ENCODE data around the gene CLSTN2. TPM values are rescaled to one million over a fixed set of nuclear protein-coding genes. Genes with fewer than 3 reads are reported as not detected.

Gene CLSTN2
- total RNA-seq, 1 donor from 2014 or later: not detected

DNA sequence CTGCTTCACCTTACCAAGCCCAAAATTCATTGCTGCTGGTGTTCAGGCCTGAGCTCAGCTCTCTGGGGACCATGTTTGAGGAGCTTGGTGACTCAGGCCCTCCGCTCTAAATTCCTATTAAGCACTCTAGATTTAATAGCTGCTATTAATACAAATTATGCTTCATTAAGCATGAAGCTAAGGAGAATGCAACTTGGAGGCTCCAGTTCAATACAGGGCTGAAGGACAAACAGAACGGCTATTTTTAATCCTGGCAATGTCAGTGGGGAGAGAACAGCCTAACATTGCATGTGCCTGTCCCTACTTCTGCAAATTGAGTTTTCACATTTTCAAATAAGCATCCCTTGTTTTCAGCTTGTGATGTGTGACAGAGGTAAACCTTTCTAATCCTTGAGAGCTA lies 662.8 kb downstream of the CLSTN2 start:
- H3K27ac Mint-ChIP-seq: no peak overlapping the region
- peaks cover 2% of the 10 kb centered on the region for H3K27me3 Mint-ChIP-seq
- ChIA-PET CTCF (no interaction called here), POLR2A (no interaction called here)
- H3K4me3 Mint-ChIP-seq: no peak overlapping the region
- DNase-seq: no peak
- ATAC-seq (ENCODE audit: low read depth): no peak
- intact Hi-C loops (cut with micrococcal nuclease): no loop called here
- H3K36me3 Mint-ChIP-seq (ENCODE audit: low read depth): no peaks in the 10 kb centered on the region
- H3K9me3 Mint-ChIP-seq: no peaks in the 10 kb centered on the region
- H3K4me1 Mint-ChIP-seq: no peaks in the 10 kb centered on the region
- TF ChIP-seq, protein P1, sequence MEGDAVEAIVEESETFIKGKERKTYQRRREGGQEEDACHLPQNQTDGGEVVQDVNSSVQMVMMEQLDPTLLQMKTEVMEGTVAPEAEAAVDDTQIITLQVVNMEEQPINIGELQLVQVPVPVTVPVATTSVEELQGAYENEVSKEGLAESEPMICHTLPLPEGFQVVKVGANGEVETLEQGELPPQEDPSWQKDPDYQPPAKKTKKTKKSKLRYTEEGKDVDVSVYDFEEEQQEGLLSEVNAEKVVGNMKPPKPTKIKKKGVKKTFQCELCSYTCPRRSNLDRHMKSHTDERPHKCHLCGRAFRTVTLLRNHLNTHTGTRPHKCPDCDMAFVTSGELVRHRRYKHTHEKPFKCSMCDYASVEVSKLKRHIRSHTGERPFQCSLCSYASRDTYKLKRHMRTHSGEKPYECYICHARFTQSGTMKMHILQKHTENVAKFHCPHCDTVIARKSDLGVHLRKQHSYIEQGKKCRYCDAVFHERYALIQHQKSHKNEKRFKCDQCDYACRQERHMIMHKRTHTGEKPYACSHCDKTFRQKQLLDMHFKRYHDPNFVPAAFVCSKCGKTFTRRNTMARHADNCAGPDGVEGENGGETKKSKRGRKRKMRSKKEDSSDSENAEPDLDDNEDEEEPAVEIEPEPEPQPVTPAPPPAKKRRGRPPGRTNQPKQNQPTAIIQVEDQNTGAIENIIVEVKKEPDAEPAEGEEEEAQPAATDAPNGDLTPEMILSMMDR (IDR thresholded peaks at IDR 0.05): no peak

GRCh38 chr3:140599009-140599408 lies 664.0 kb downstream of the CLSTN2 start:
- Mint-ChIP-seq H3K4me1 (no peaks in the 10 kb centered on the region), H3K27ac (no peak overlapping the region), H3K36me3 (ENCODE audit: low read depth) (no peaks in the 10 kb centered on the region), H3K9me3 (no peaks in the 10 kb centered on the region), H3K27me3 (peaks cover 6% of the 10 kb centered on the region), H3K4me3 (no peak overlapping the region)
- CTCF ChIA-PET: no interaction called here
- intact Hi-C loops (cut with micrococcal nuclease): no loop called here
- POLR2A ChIA-PET: no interaction called here
- no peak for DNase-seq
- TF ChIP-seq, protein P1 (IDR thresholded peaks at IDR 0.05): no peak
- no peak for ATAC-seq (ENCODE audit: low read depth)

DNA sequence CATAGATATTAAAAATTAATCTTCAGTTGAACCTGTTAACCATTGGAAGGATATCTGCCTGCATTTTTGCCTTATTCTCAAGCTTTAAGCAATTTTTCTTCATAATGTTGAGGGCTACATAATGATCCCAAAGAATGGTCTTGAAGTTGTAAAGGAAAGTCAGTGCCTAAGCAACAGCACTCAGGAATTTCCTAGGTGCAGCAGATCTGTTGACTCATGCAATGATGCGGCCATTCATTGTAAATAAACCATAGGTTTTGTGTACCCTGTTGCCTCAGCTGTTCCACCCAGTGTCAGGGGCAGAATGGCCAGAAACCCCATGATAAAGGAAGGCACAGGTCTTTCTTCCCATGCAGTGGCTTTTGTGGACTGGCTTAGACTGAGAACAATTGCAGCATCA lies 664.5 kb downstream of the CLSTN2 start:
- DNase-seq (no peak), ATAC-seq (ENCODE audit: low read depth) (no peak)
- Mint-ChIP-seq H3K4me3 (no peak overlapping the region), H3K4me1 (no peaks in the 10 kb centered on the region), H3K27ac (no peak overlapping the region), H3K36me3 (ENCODE audit: low read depth) (no peaks in the 10 kb centered on the region), H3K9me3 (no peaks in the 10 kb centered on the region), H3K27me3 (peaks cover 6% of the 10 kb centered on the region)
- intact Hi-C loops (cut with micrococcal nuclease): no loop called here
- ChIA-PET CTCF (no interaction called here), POLR2A (no interaction called here)
- TF ChIP-seq, protein P1 (IDR thresholded peaks at IDR 0.05): no peak

DNA sequence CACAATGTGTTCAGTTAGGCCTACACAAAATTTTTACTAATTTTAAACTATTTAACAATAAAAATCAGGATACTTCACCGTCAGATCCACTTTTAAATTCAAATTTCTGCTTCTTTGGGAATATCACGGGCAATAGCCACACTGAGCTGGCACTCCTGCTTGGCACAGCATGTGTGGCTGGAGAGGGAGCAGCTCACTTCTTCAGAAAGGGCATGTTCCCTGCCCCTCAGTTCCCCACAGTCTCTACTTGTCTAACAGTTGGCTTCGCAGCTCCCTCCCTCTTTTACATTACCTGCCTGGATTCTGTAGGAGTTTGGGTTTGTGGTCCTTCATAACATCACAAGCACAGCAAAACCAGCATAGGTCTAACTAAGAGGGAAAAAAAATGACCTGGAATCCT lies 666.9 kb downstream of the CLSTN2 start:
- Mint-ChIP-seq H3K9me3 (no peaks in the 10 kb centered on the region), H3K27ac (no peak overlapping the region), H3K4me3 (no peak overlapping the region), H3K36me3 (ENCODE audit: low read depth) (no peaks in the 10 kb centered on the region), H3K4me1 (no peaks in the 10 kb centered on the region), H3K27me3 (peaks cover 13% of the 10 kb centered on the region)
- TF ChIP-seq, protein P1 (IDR thresholded peaks at IDR 0.05): no peak
- ATAC-seq (ENCODE audit: low read depth) (no peak), DNase-seq (no peak)
- CTCF ChIA-PET: no interaction called here
- POLR2A ChIA-PET: no interaction called here
- intact Hi-C loops (cut with micrococcal nuclease): no loop called here

- Mint-ChIP-seq H3K27ac (no peak overlapping the region), H3K27me3 (peaks cover 13% of the 10 kb centered on the region), H3K4me1 (no peaks in the 10 kb centered on the region), H3K4me3 (no peak overlapping the region), H3K9me3 (no peaks in the 10 kb centered on the region), H3K36me3 (ENCODE audit: low read depth) (no peaks in the 10 kb centered on the region)
- TF ChIP-seq, protein P1 (IDR thresholded peaks at IDR 0.05): no peak
- ATAC-seq (ENCODE audit: low read depth): no peak
- DNase-seq: no peak
- CTCF ChIA-PET: no interaction called here
- POLR2A ChIA-PET: no interaction called here
- intact Hi-C loops (cut with micrococcal nuclease): no loop called here
Observed at GRCh38 chr3:140602781-140603180, 667.8 kb downstream of the CLSTN2 start.

Data from activated B cell treated with CpG ODN at 0.5 μM for 24 hours (primary cell).